ENCODE data around the gene COL25A1. TPM values are rescaled to one million over a fixed set of nuclear protein-coding genes. Genes with fewer than 3 reads are reported as not detected.

COL25A1 gene
- total RNA-seq, 4 donors from 2014 or later, result 0.14 to 1.6 (median 0.32) TPM; not detected in 1

DNA sequence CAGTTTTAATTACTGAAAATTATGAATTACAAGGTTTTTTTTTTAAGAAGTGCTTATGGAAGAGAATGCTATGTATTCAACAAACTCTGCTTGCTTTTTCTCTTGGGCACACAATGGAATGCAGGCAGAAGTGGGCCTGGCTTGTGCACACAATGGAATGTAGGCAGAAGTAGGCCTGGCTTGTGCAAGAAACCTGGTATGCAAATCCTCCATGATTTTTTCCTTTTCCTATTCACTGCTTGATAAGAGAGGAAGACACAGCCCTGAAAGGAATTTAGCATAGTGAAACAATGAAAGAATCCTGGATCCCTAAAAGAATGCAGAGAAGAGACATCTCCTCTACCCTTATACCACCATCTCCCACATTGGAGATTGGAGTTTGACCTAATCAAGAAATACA lies 138.4 kb downstream of the COL25A1 start:
- no peak for DNase-seq
- no peak overlapping the region for H3K4me3 ChIP-seq
- no peaks in the 10 kb centered on the region for H3K9me3 ChIP-seq
- no peak overlapping the region for H3K27ac ChIP-seq
- H3K27me3 ChIP-seq, result no peaks in the 10 kb centered on the region
- H3K4me1 ChIP-seq, result no peaks in the 10 kb centered on the region
- intact Hi-C loops (cut with DNase I; ENCODE audit: low total_unique reads), result no loop called here
- TF ChIP-seq, protein P1, sequence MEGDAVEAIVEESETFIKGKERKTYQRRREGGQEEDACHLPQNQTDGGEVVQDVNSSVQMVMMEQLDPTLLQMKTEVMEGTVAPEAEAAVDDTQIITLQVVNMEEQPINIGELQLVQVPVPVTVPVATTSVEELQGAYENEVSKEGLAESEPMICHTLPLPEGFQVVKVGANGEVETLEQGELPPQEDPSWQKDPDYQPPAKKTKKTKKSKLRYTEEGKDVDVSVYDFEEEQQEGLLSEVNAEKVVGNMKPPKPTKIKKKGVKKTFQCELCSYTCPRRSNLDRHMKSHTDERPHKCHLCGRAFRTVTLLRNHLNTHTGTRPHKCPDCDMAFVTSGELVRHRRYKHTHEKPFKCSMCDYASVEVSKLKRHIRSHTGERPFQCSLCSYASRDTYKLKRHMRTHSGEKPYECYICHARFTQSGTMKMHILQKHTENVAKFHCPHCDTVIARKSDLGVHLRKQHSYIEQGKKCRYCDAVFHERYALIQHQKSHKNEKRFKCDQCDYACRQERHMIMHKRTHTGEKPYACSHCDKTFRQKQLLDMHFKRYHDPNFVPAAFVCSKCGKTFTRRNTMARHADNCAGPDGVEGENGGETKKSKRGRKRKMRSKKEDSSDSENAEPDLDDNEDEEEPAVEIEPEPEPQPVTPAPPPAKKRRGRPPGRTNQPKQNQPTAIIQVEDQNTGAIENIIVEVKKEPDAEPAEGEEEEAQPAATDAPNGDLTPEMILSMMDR (IDR thresholded peaks at IDR 0.05), result no peak
- TF ChIP-seq EP300 (IDR thresholded peaks at IDR 0.05; ENCODE audit: low read depth) (no peak), POLR2A (IDR thresholded peaks at IDR 0.05) (no peak), POLR2AphosphoS5 (IDR thresholded peaks at IDR 0.05) (no peak)
- in situ Hi-C loops (cut with MboI; ENCODE audit: low pct_ligation_motif_present in 1 of 4, low pct_unique_long_range_greater_than_20kb in 1 of 4, low sequenced_read_pairs in 3 of 4), result no loop called here
- no peaks in the 10 kb centered on the region for H3K36me3 ChIP-seq

DNA sequence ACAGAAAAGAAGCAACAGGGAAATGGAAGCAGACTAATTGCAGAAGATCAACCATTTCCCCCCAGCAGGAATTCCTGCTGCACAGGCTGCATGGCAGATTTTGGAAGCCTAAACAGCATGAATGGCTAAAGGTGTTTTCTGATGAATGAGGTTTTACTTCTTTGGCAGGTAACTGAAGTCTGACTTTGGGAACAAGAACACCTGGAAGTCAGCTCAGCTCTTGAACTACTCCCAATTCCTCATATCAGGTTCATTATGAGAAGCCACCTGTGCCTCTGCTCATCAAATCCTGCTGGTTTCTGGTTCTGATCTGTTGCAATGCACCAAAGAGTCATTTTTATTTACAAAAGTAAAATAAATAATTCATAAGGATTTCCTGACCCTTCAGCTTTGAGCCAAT lies 139.0 kb downstream of the COL25A1 start:
- in situ Hi-C loops (cut with MboI; ENCODE audit: low pct_ligation_motif_present in 1 of 4, low pct_unique_long_range_greater_than_20kb in 1 of 4, low sequenced_read_pairs in 3 of 4), result no loop called here
- H3K36me3 ChIP-seq, result no peaks in the 10 kb centered on the region
- no peak overlapping the region for H3K4me3 ChIP-seq
- H3K4me1 ChIP-seq, result no peaks in the 10 kb centered on the region
- no peaks in the 10 kb centered on the region for H3K9me3 ChIP-seq
- intact Hi-C loops (cut with DNase I; ENCODE audit: low total_unique reads), result no loop called here
- no peak for TF ChIP-seq EP300 (IDR thresholded peaks at IDR 0.05; ENCODE audit: low read depth)
- no peak for TF ChIP-seq POLR2AphosphoS5 (IDR thresholded peaks at IDR 0.05)
- no peak for TF ChIP-seq POLR2A (IDR thresholded peaks at IDR 0.05)
- TF ChIP-seq, protein P1 (IDR thresholded peaks at IDR 0.05), result no peak
- no peak for DNase-seq
- H3K27me3 ChIP-seq, result no peaks in the 10 kb centered on the region
- no peak overlapping the region for H3K27ac ChIP-seq

DNA sequence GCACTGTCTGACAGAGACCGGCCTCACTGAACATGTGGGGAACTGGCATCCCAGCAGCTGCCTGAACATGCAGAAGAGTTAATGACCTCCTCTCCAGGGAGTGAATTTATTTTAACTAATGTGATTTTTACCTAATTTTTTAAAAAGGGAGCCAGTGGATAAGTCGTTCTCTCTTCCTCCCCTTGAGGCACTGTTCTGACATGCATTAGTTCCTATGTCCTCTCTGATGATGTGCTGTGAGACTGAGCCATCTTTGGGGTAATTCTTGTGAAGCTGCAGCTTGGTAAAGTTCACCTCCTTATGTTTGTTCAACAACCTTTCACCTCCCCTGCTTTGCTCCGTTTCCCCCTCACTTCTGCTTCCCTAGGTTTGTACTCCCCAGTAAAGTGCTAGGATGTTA lies 139.7 kb downstream of the COL25A1 start:
- TF ChIP-seq, protein P1 (IDR thresholded peaks at IDR 0.05), result no peak
- no peak for TF ChIP-seq POLR2A (IDR thresholded peaks at IDR 0.05)
- TF ChIP-seq POLR2AphosphoS5 (IDR thresholded peaks at IDR 0.05), result no peak
- no peak for TF ChIP-seq EP300 (IDR thresholded peaks at IDR 0.05; ENCODE audit: low read depth)
- H3K27me3 ChIP-seq, result no peaks in the 10 kb centered on the region
- DNase-seq, result no peak
- WGBS, 2 donors (ENCODE audit: low coverage in 1 of 2), result 67 to 90% methylated on average over 2 to 3 of the region's 3 CpGs
- no peaks in the 10 kb centered on the region for H3K4me1 ChIP-seq
- no peaks in the 10 kb centered on the region for H3K9me3 ChIP-seq
- no peak overlapping the region for H3K4me3 ChIP-seq
- no peaks in the 10 kb centered on the region for H3K36me3 ChIP-seq
- in situ Hi-C loops (cut with MboI; ENCODE audit: low pct_ligation_motif_present in 1 of 4, low pct_unique_long_range_greater_than_20kb in 1 of 4, low sequenced_read_pairs in 3 of 4) (no loop called here), intact Hi-C loops (cut with DNase I; ENCODE audit: low total_unique reads) (no loop called here)
- H3K27ac ChIP-seq, result no peak overlapping the region

DNA sequence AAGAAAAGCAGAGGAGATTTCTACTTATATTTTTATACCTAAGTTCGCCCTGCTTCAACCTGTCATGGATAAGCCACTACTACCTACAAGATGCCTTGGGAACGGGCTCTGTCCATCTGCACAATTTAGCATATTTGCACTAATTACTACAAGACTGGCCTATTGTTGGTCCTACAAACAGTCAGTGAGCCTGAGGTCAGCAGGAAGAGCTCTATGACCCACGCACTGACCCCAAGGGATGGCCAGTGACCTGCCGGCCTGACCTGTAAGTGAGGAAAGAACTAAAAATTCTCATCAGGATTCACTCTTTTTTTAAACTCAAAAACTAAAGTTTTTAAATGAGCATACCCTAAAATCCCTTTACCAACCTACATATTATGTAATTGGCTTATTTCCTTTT lies 142.0 kb downstream of the COL25A1 start:
- Histone ChIP-seq H3K36me3 (no peaks in the 10 kb centered on the region), H3K9me3 (no peaks in the 10 kb centered on the region), H3K27me3 (no peaks in the 10 kb centered on the region), H3K27ac (no peak overlapping the region), H3K4me1 (no peaks in the 10 kb centered on the region), H3K4me3 (no peak overlapping the region)
- no peak for DNase-seq
- intact Hi-C loops (cut with DNase I; ENCODE audit: low total_unique reads), result no loop called here
- in situ Hi-C loops (cut with MboI; ENCODE audit: low pct_ligation_motif_present in 1 of 4, low pct_unique_long_range_greater_than_20kb in 1 of 4, low sequenced_read_pairs in 3 of 4), result no loop called here
- 82 to 92% methylated on average over 3 to 4 of the region's 4 CpGs for WGBS, 2 donors (ENCODE audit: low coverage in 1 of 2)
- TF ChIP-seq, protein P1 (IDR thresholded peaks at IDR 0.05), result no peak
- no peak for TF ChIP-seq POLR2AphosphoS5 (IDR thresholded peaks at IDR 0.05)
- no peak for TF ChIP-seq POLR2A (IDR thresholded peaks at IDR 0.05)
- no peak for TF ChIP-seq EP300 (IDR thresholded peaks at IDR 0.05; ENCODE audit: low read depth)
